Measurements from ENCODE around the gene WIPF3.

Gene WIPF3

DNA sequence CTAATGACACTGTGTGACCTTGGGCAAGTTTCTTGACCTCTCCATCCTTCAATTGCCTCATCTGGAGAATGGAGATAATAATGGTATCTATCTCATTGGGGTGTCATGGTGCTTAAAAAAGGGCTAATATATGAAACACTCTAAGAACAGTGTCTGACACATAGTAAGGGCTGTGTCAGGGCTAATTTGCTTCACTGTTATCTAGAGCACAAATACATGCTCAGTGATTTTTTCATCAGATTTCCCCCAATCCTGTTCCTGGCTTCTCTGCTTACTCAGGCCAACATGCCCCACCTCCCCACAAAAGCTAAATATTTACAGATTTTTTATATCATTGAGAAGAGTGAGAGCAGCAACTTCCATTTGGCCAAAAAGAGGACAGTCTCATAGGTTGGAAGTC is 20.6 kb downstream of the WIPF3 start:
- Mint-ChIP-seq H3K27ac (no peak overlapping the region), H3K36me3 (no peaks in the 10 kb centered on the region), H3K4me1 (no peaks in the 10 kb centered on the region), H3K9me3 (no peaks in the 10 kb centered on the region), H3K4me3 (no peak overlapping the region), H3K27me3 (peaks cover 4% of the 10 kb centered on the region)

DNA sequence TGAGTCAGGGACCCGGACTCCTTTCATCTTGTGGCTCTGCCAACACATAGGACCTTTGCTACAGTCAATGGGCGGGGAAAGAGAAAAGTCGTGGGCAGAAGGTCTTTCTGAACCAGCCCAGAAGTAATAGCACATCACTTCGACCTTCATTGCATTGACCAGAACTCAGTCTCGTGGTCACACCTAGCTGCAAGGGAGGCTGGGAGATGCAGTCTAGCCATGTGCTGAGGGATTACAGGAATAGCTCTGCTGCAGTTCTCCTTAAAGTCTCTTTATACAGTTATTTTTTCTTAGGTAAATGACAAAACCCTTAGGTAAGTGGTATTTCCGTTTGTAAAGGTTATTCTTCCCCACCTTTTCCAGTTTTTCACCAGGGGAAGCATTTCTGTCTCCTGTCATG is 25.4 kb downstream of the WIPF3 start:
- Mint-ChIP-seq H3K36me3 (no peaks in the 10 kb centered on the region), H3K9me3 (no peaks in the 10 kb centered on the region), H3K27ac (no peak overlapping the region), H3K27me3 (peaks cover 4% of the 10 kb centered on the region), H3K4me3 (no peak overlapping the region), H3K4me1 (no peaks in the 10 kb centered on the region)

DNA sequence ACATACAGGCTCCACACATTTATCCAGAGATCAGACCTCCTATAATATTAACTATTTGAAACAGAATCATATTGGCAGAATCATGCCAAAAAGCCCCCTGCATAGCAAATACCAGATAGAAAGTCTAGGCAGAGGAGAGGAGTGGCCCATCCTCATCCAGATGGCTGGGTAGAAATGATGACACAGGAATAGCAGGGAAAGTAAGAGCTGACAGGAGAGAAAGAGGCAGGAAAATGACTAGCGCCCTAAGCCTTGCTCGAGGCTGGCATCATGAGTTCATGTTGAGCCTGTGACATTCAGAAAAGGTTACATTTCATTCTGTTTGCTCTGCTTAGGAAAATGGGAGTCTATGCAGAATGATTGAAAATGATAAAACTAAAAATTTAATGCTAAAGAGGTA is 27.6 kb downstream of the WIPF3 start:
- Mint-ChIP-seq H3K9me3 (no peaks in the 10 kb centered on the region), H3K36me3 (no peaks in the 10 kb centered on the region), H3K27me3 (peaks cover 5% of the 10 kb centered on the region), H3K4me1 (no peaks in the 10 kb centered on the region), H3K27ac (no peak overlapping the region), H3K4me3 (no peak overlapping the region)

DNA sequence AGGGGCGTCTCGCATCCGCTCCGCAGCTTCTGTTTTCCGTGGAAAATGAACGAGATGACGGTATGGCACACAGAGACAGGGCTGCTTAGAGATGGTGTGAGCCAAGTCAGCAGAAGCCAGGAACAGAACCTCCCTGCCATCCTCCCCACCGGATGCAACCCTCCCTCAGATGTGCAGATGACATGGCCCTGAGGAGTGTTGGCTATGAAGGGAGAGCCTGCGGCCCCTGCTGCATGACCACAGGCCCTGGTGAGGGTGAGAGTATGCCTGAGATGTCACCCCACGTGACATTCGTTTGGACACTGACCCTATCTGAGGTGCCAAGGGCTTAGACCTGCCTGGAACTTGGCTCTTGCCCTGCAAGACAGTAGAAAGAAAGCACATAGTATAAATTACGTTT is 29.4 kb downstream of the WIPF3 start:
- H3K4me3 Mint-ChIP-seq, result no peak overlapping the region
- H3K27me3 Mint-ChIP-seq, result peaks cover 5% of the 10 kb centered on the region
- no peak overlapping the region for H3K27ac Mint-ChIP-seq
- H3K9me3 Mint-ChIP-seq, result no peaks in the 10 kb centered on the region
- no peaks in the 10 kb centered on the region for H3K36me3 Mint-ChIP-seq
- no peaks in the 10 kb centered on the region for H3K4me1 Mint-ChIP-seq

DNA sequence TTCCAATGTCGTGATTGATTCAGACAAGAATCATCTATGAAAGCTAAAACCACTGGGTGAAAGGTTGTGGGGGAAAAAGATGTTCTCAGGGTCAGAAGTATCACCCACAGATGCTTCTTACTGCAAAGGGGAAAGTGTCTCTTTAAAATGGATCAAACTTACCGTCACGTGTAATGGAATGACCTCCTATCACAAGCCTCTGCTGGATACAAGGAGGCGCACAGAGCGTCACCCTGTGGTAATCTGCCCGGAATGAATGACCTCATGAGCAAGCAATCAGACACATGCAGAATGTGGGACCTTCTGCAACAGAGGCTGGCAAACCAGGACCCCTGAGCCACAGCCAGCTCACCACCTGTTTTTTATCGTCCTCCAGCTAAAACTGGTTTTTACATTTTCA is 33.0 kb downstream of the WIPF3 start:
- no peaks in the 10 kb centered on the region for H3K9me3 Mint-ChIP-seq
- H3K4me1 Mint-ChIP-seq, result no peaks in the 10 kb centered on the region
- no peaks in the 10 kb centered on the region for H3K36me3 Mint-ChIP-seq
- H3K27ac Mint-ChIP-seq, result no peak overlapping the region
- H3K27me3 Mint-ChIP-seq, result peaks cover 8% of the 10 kb centered on the region
- H3K4me3 Mint-ChIP-seq, result no peak overlapping the region

DNA sequence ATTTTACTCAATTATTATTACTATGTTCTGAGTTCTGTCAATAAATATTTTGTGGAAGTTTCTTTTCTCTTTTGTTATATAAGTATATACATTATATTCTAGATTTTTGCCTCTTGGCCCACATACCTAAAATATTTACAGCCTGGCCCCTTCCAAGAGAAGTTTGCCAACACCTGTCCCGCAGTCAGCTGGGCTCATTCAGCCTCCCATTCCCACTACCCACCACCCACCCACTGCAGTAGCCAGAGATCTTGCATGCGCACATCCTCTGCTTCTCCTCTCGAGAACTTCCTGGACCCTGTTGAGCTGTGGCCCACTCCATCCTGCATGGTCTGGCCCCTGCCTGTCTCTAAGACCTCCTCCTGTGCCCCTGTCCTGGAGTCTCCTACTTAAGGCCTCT is 33.6 kb downstream of the WIPF3 start:
- H3K4me1 Mint-ChIP-seq, result no peaks in the 10 kb centered on the region

DNA sequence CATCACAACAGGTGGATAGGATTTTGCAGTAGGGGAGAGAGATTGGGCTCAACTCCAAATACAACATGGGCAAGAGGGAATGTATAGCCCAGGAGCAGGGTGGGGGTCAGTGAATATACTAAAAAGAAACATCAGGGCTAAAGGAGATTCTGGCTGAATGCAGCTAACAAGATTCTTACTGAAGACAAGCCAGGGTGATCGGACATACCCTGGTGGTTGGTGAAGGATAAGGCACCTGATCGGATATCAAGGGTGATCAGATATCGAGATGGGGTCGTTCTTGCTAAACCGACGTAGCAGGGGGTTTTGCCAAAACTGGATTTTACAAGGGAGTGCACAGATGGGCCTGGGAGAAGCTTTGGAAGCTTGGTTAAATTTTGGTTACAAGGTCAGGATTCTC is 34.4 kb downstream of the WIPF3 start:
- H3K36me3 Mint-ChIP-seq, result no peaks in the 10 kb centered on the region
- H3K27ac Mint-ChIP-seq, result no peak overlapping the region
- H3K9me3 Mint-ChIP-seq, result no peaks in the 10 kb centered on the region
- no peak overlapping the region for H3K4me3 Mint-ChIP-seq
- peaks cover 6% of the 10 kb centered on the region for H3K27me3 Mint-ChIP-seq
- H3K4me1 Mint-ChIP-seq, result no peaks in the 10 kb centered on the region

More for the DNA sequence above, 33.6 kb downstream of the WIPF3 start:
- Mint-ChIP-seq H3K4me3 (no peak overlapping the region), H3K36me3 (no peaks in the 10 kb centered on the region), H3K27ac (no peak overlapping the region), H3K27me3 (peaks cover 7% of the 10 kb centered on the region), H3K9me3 (no peaks in the 10 kb centered on the region)

DNA sequence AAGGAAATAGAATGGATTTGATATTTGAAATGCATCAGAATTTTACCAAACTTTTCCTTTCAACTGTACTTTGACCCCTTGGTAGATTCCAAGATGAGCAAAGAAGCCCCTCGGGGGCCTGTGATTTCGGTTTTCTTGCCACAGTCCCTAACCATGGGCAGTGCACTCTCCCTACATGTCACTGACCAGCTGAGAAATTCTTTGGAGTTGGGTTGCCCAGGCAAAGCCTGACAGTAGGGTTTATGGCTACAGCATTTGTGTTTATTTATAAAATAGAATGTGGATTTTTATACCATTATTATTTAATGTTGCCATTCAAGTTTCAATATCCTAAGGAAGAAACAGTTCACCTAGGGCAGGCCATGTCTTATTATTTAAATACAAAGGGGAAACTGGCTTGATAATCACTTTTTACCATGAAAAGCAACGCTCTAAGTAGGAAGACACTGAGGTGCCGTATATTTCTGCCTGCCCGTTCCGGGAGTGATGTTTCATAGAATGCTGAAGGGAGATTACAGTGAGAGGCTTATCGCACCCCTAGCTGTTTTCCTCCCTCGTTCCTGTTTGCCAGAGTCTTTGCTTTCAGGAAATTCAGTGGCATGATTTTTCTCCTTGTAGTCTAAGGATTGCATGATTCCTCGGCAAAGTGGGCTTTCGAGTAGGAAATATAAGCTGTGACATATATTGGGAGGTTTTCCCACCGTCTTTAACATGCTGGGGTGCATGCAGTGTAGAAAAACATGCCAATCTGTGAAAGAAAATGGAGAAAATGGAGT is 35.8 kb downstream of the WIPF3 start:
- Mint-ChIP-seq H3K4me1 (no peaks in the 10 kb centered on the region), H3K9me3 (no peaks in the 10 kb centered on the region), H3K27me3 (peaks cover 5% of the 10 kb centered on the region), H3K27ac (no peak overlapping the region), H3K36me3 (no peaks in the 10 kb centered on the region), H3K4me3 (no peak overlapping the region)

DNA sequence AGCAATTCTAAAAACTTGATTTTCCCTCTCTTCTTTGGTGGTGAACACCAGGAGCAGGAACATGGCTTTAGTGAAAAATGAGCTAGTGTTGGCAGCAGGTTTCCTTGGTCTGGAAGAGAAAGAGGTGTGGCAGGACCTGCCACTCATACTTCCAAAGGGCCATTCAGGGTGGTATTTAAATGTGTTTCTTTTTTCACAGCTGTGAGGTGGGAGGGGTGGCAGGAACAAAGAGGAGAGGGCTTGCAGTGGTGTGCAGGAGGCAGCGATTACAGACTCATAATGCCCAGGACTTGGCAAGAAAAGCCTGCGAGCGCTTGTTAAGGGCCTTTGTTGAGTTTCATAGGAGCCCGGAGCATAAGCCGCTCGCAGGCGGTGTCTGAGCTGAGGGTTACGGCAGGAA is 36.8 kb downstream of the WIPF3 start:
- Mint-ChIP-seq H3K4me3 (no peak overlapping the region), H3K27me3 (peaks cover 6% of the 10 kb centered on the region), H3K4me1 (no peaks in the 10 kb centered on the region), H3K9me3 (no peaks in the 10 kb centered on the region), H3K27ac (no peak overlapping the region), H3K36me3 (no peaks in the 10 kb centered on the region)

DNA sequence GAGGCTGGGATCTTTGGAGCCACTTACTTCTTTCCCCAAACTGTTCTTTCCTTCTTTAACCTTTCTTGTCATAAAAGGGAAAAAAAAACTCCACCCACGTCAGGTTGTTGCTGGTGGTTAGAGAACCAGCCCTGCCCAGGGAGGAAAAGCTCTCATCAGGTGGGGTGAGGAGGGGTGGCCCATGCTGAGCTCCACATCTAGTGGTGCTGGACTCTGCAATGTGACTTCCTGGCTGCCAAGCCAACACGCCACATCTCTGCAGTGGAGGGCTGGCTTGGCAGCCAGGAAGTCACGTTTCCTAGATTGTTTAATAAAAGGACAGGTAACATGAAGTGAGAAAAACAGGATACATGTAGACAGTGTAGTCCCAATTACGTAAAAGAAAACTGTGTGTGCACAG is 37.4 kb downstream of the WIPF3 start:
- Mint-ChIP-seq H3K36me3 (no peaks in the 10 kb centered on the region), H3K4me1 (no peaks in the 10 kb centered on the region), H3K27me3 (peaks cover 6% of the 10 kb centered on the region), H3K4me3 (no peak overlapping the region), H3K27ac (no peak overlapping the region), H3K9me3 (no peaks in the 10 kb centered on the region)

DNA sequence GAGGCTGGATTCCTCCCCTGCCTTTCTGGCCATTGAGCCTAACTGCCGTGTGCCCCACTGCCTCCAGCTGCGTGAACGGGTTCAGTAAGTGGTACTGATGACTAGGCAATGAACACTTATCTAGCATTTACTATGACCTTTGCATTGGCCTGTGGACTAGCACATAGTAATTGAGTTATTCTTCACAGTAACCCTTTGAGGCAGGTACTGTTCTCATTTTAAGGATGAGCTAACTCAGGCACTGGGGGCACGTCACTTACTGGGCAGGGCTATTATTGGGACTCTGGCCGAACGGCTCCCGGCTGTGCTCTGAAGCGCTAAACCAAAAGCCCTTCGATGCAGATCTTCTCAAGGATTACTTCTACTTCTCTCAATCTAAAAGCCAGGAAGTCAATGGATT is 38.3 kb downstream of the WIPF3 start:
- no peaks in the 10 kb centered on the region for H3K36me3 Mint-ChIP-seq
- no peak overlapping the region for H3K4me3 Mint-ChIP-seq
- no peaks in the 10 kb centered on the region for H3K4me1 Mint-ChIP-seq
- H3K27ac Mint-ChIP-seq, result no peak overlapping the region
- H3K27me3 Mint-ChIP-seq, result peaks cover 6% of the 10 kb centered on the region
- no peaks in the 10 kb centered on the region for H3K9me3 Mint-ChIP-seq

DNA sequence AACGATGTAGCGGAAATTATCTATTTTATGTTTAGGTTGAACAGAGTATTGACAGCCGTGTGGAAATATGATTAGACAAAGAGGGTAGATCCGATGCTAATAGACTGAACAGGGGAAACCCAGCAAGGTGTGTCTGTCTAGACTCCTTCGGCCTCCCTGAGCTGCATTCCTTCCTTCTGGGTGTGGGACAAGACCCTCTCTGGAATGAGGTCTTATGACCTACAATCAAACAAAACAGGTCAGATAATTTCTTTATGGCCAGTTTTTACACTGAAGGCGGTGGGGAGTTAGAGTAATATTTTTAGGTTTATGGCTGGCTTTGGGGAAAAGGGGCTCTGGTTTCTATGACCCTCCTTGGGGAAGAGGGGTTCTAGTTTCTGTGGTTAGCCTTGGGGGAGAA is 41.2 kb downstream of the WIPF3 start:
- H3K36me3 Mint-ChIP-seq, result no peaks in the 10 kb centered on the region
- peak overlapping the region; percentile 26 for H3K27ac Mint-ChIP-seq
- no peak overlapping the region for H3K4me3 Mint-ChIP-seq
- no peaks in the 10 kb centered on the region for H3K4me1 Mint-ChIP-seq
- H3K9me3 Mint-ChIP-seq, result no peaks in the 10 kb centered on the region
- peaks cover 6% of the 10 kb centered on the region for H3K27me3 Mint-ChIP-seq

DNA sequence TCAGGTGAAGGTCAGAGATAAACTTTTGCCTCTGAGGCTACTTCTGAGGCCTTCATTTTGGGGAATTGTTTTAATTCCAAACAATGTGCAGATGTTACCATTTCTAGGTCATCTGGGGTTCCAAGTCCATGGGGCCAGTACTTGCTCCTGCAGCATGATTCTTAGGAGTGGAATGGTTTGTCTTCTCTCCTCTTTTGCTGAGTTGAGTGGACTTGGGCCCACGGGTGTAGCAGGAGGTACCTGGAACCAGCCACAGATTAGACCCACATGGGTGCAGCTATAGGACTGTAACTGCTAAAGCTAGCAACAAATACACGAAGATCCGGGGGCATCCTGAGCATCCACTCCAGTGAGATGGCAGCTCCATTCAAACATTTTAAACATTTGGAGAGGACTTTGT is 41.6 kb downstream of the WIPF3 start:
- H3K4me1 Mint-ChIP-seq, result no peaks in the 10 kb centered on the region
- H3K36me3 Mint-ChIP-seq, result no peaks in the 10 kb centered on the region

DNA sequence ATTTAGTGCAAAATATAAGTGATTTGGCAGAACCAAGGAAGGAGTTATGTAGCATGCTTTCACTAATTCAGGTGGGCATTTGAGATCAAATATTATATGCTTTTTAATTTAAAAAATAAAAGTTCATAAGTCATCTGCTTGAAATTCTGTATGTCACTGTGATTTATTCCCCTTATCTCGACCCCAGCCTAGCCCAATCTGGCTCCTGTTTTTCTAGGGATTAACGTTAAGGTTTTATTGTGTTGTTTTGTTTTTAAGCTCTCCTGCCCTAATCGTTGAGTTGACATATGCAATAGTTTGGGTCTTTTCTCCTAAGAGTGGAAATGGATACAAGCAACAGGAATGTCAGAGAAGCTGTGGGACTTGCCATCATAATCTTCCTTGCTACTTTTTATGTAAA is 42.6 kb downstream of the WIPF3 start:
- peaks cover 6% of the 10 kb centered on the region for H3K27me3 Mint-ChIP-seq

More for the DNA sequence above, 41.6 kb downstream of the WIPF3 start:
- Mint-ChIP-seq H3K9me3 (no peaks in the 10 kb centered on the region), H3K27ac (no peak overlapping the region), H3K4me3 (no peak overlapping the region), H3K27me3 (peaks cover 5% of the 10 kb centered on the region)

DNA sequence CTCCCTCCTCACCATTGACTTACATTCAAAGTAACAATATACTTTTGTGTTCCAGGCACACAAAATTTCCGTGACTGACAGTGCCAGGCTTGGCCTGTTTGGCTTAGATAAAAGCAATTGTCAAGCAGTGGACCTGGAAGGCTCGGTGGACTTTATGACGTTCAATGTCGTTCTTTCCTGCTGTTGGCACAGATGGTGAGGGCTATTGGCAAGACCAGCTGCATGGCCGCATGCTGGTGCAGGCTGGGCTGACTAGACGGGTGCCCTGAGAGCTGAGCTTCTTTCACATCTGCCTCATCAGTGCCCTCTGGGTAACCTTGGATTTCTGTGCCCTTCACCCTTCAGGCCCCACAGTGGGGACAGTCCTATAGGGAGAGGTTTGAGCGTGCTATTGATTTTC is 45.2 kb downstream of the WIPF3 start:
- Mint-ChIP-seq H3K4me1 (no peaks in the 10 kb centered on the region), H3K36me3 (no peaks in the 10 kb centered on the region), H3K4me3 (no peak overlapping the region), H3K27me3 (peaks cover 10% of the 10 kb centered on the region), H3K9me3 (no peaks in the 10 kb centered on the region), H3K27ac (no peak overlapping the region)

More for the DNA sequence above, 42.6 kb downstream of the WIPF3 start:
- Mint-ChIP-seq H3K9me3 (no peaks in the 10 kb centered on the region), H3K27ac (no peak overlapping the region), H3K4me1 (no peaks in the 10 kb centered on the region), H3K4me3 (no peak overlapping the region), H3K36me3 (no peaks in the 10 kb centered on the region)

DNA sequence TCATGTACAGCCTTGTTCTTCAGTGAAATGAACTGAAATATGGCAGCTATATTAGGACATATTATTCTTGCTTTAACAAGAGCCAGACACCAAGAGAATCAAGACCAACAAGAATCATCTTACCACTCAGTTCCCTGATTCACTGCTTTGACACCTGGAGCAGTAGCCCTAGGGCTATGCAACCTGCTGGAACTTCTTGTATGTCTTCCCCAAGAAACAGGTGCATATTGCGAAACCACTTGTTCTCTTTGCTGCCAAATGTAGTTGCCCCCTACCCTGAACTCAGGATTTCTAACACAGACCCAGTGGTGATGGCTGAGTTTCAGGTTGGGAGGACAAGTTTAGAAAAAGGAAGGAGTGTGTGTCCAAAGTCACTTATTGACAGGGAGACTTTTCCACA is 46.1 kb downstream of the WIPF3 start:
- H3K27me3 Mint-ChIP-seq, result peaks cover 10% of the 10 kb centered on the region
- H3K4me1 Mint-ChIP-seq, result no peaks in the 10 kb centered on the region
- no peaks in the 10 kb centered on the region for H3K36me3 Mint-ChIP-seq
- H3K4me3 Mint-ChIP-seq, result no peak overlapping the region
- H3K27ac Mint-ChIP-seq, result no peak overlapping the region
- no peaks in the 10 kb centered on the region for H3K9me3 Mint-ChIP-seq

DNA sequence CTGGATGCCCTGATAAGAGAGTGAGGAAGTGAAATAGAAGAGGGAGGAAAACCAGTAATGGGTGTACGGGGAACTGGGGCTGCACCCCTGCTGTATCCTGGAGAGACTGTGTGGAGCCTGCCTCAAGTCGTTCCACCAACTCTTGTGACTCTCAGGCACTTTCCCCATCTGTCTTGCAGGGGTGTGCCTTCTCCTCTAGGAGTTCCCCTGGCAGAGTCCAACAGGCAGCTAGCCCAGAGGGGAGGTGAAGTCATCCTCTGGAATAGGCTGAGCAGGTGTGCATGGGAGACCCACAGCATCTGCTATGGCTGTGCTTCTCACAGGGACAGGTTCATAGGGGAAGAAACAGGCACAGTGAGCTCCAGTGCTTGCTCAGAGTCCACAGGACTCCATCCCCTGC is 46.8 kb downstream of the WIPF3 start:
- H3K4me1 Mint-ChIP-seq, result no peaks in the 10 kb centered on the region
- no peak overlapping the region for H3K27ac Mint-ChIP-seq
- H3K36me3 Mint-ChIP-seq, result no peaks in the 10 kb centered on the region
- H3K27me3 Mint-ChIP-seq, result peaks cover 7% of the 10 kb centered on the region
- H3K4me3 Mint-ChIP-seq, result no peak overlapping the region
- no peaks in the 10 kb centered on the region for H3K9me3 Mint-ChIP-seq

All from activated naive CD4-positive, alpha-beta T cell treated with anti-CD3 and anti-CD28 coated beads, Interleukin-2, amount 50 U/mL, for 24 hours (primary cell).